Immature natural killer cell (primary cell): ENCODE data around the gene ACP1. TPM values are rescaled to one million over a fixed set of nuclear protein-coding genes. Genes with fewer than 3 reads are reported as not detected.
A peak's percentile ranks its signal among the peaks of the same experiment; 100 is the strongest.

Source experiments
- DNase-seq, 3 donors: peaks; one replicate each; pipeline ENCODE4 v3.0.0; 2022; ENCODE audit warnings: mixed read lengths in 1 of 3
- H3K27ac Mint-ChIP-seq, 6 donors: one replicate each; pipeline ENCODE4 v1.8.0; 2020; ENCODE audit warnings: mixed read lengths in 6 of 6, mild to moderate bottlenecking in 5 of 6, inconsistent platforms in 4 of 6, moderate library complexity in 3 of 6
- H3K27me3 Mint-ChIP-seq, 3 donors: one replicate each; pipeline ENCODE4 v1.8.0; 2020 to 2021; ENCODE audit warnings: low read depth in 3 of 3, mild to moderate bottlenecking in 3 of 3, mixed read lengths in 3 of 3, moderate library complexity in 3 of 3, inconsistent platforms in 1 of 3
- H3K36me3 Mint-ChIP-seq, 3 donors: one replicate each; pipeline ENCODE4 v1.8.0; 2020; ENCODE audit warnings: mixed read lengths in 3 of 3, inconsistent platforms in 2 of 3, mild to moderate bottlenecking in 2 of 3
- H3K4me1 Mint-ChIP-seq, 2 donors: one replicate each; pipeline ENCODE4 v1.8.0; 2020; ENCODE audit warnings: inconsistent platforms in 2 of 2, mild to moderate bottlenecking in 2 of 2, mixed read lengths in 2 of 2, moderate library complexity in 1 of 2
- H3K4me3 Mint-ChIP-seq, 5 donors: one replicate each; pipeline ENCODE4 v1.8.0; 2020; ENCODE audit warnings: mild to moderate bottlenecking in 5 of 5, mixed read lengths in 5 of 5, inconsistent platforms in 3 of 5, moderate library complexity in 3 of 5
- H3K9me3 Mint-ChIP-seq, 6 donors: one replicate each; pipeline ENCODE4 v1.8.0; 2020; ENCODE audit warnings: mild to moderate bottlenecking in 6 of 6, mixed read lengths in 6 of 6, inconsistent platforms in 4 of 6, moderate library complexity in 3 of 6
- polyA plus RNA-seq, 3 donors: library from polyadenylated mRNA; unstranded; fragments of 300-500 nt; fragmentation: Illumina TruSeq; gene quantifications; one replicate each; pipeline ENCODE4 v1.2.3, GENCODE V29; 2021

Gene ACP1
- polyA plus RNA-seq: 100 to 1,000 TPM; 191 to 339 (median 197) TPM

DNA sequence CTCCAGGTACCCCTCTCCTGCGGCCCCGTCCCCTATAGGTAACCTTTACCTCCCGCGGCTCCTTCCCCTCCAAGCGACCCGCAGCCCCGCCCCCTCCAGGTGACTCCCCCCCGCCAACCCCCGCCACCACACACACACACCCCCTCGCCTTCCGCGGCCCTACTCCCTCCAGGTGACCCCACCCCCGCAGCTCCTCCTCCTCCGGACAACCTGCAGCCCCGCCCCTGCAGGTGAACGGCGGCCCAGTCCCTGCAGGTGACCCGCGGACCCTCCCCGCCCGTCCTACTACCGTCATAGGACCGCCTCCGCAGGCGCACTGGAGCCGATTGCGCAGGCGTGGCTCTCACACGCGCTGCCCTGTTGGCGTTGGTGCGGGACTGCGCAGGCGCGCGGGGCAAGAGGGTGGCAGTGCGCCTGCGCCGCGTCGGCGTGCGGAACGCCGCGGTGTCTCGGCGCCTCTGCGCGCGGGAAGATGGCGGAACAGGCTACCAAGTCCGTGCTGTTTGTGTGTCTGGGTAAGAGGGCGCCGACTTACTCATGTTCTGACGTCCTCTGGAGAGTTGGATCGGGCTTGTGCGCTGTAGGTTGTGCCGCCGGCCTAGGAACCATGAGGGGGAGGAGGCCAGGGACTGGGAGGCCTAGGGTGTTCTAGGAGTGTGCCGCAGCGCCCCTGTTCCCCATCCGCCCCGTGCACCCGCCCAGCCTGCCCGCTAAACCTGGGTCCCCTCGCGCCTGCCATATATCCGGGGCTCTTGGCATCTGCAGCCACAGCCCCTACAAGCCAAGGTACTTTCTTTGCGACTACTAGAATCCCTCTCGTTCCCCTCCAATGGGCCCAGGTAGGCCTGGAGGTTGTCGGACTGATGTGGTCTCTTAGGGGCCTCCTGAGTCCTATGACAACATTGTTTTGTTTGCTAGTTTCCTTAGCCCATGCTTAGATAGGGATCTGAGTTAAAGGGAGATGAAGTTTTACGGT lies at the start of gene ACP1:
ACP1 (plus strand) TSS at position 455 of the 976 bp plus-strand sequence; CDS start at position 473, 18 bp downstream.
- H3K36me3 Mint-ChIP-seq: peaks cover 0 to 2% (median 0%) of the 10 kb centered on the region in 3 donors
- peaks cover 53 to 69% of the 10 kb centered on the region in 2 donors for H3K4me1 Mint-ChIP-seq
- H3K27me3 Mint-ChIP-seq: peaks cover 4 to 12% (median 6%) of the 10 kb centered on the region in 3 donors
- H3K4me3 Mint-ChIP-seq: peak within 1 kb of the TSS; percentile 93 to 96 (median 94)
- no peaks in the 10 kb centered on the region for H3K9me3 Mint-ChIP-seq
- peak; percentile 95 to 96 (median 96) for DNase-seq
- H3K27ac Mint-ChIP-seq: peak within 1 kb of the TSS; percentile 89 to 97 (median 95)

DNA sequence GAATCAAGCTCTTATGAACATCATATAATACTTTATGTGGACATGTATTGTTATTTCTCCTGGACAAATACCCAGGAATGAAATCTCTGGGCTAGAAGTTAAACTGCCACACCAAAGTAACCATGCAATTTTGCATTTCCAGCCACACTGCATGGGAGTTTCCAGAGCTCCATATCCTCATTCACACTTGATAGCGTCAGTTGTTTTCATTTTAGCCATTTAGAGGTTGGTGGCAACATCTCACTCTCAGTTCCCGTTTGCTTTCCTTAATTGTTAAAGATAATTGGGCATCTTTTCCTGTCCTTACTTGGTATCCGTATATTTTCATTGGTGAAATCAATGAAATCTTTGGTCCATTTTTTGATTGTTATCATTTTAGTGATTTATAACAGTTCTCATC lies 48.7 kb upstream of the ACP1 start:
- Mint-ChIP-seq H3K27me3 (peaks cover 4 to 10% (median 4%) of the 10 kb centered on the region in 3 donors), H3K4me1 (peaks cover 0 to 4% of the 10 kb centered on the region in 2 donors), H3K9me3 (peaks cover 0 to 4% (median 0%) of the 10 kb centered on the region in 6 donors), H3K36me3 (peaks cover 11 to 27% (median 27%) of the 10 kb centered on the region in 3 donors), H3K27ac (no peak overlapping the region), H3K4me3 (no peak overlapping the region)
- DNase-seq: no peak

DNA sequence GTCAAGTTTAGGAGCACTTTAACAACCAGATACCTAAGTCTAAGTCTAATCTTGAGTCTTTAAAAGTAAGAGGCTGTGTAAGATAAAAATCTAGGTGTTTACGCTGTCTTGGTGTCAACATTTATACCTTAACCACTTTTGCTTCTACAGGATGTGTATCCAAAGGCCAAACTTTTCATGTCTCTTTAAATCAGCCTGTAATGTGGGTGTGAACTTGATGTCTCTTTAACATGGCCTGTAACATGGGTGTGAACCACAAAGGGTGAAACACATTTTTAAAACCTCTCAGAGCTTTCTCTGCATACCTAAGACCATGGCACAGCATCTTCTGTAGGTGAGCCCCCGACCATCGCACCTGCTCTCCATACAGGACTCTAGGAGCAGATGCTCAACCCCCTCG lies 41.3 kb upstream of the ACP1 start:
- peaks cover 50 to 73% of the 10 kb centered on the region in 2 donors for H3K4me1 Mint-ChIP-seq
- peak overlapping the region; percentile 67 to 84 (median 74) for H3K4me3 Mint-ChIP-seq
- DNase-seq: peak; percentile 59 to 67 (median 60)

DNA sequence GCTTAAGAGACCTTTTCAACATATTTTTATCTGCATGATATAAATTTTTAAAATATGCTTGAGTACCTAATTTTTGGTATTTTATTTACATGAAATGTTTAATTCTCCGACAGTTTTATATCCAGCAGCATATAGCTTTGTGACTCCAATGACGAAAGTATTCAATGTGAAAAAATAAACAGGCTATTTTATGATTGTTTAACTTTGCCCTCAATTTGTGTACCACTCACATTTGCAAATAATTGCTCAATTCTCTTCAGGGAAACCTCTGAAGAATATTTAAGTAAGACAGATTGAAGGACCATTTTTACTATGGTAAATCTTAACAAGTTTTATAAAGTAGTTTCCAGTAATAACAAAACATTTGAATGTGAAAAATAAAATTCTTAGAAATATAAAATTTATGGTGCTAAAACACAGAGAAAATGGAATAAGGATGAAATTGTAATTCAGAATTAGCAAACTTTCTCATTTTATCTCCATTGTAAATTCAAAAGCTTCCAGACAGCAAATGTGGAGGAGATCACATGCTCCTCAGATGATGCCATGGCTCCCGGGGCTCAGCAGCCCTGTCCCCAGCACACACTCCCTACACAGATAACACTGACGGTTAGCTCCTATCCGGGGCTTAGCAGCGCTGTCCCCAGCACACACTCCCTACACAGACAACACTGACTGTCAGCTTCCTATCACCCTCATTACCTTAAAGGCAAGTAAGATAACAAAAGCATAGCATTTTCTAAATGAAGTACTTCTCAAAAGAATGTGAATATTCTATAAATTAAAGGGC lies 40.6 kb upstream of the ACP1 start:
- H3K36me3 Mint-ChIP-seq: peaks cover 25 to 32% (median 29%) of the 10 kb centered on the region in 3 donors
- H3K27ac Mint-ChIP-seq: peak overlapping the region; percentile 7 to 91 (median 42)
- DNase-seq: no peak

More for the DNA sequence above, 41.3 kb upstream of the ACP1 start:
- no peaks in the 10 kb centered on the region for H3K9me3 Mint-ChIP-seq
- H3K27ac Mint-ChIP-seq: peak overlapping the region; percentile 74 to 91 (median 86)
- H3K36me3 Mint-ChIP-seq: peaks cover 20 to 38% (median 36%) of the 10 kb centered on the region in 3 donors
- H3K27me3 Mint-ChIP-seq: peaks cover 0 to 5% (median 2%) of the 10 kb centered on the region in 3 donors

DNA sequence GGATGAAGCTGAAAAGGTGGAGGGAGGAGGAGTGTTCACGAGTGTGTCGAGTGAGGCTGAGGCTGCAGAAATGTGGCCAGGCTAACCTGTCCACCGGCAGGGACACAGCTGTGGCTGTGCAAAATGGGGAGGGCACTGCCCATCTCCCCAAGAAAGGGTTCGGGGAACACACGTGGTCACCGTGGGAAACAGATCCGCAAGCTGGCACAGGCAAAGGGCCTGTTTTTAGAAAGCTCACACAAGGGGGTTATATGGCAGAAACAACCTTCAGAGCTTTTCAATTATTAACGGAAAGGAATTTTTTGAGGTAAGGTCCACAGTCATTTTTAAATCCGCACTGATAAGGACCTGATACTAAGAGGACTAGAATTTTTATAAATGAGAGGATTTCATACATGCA lies 36.6 kb upstream of the ACP1 start:
- H3K9me3 Mint-ChIP-seq: no peaks in the 10 kb centered on the region
- H3K4me1 Mint-ChIP-seq: peaks cover 40 to 56% of the 10 kb centered on the region in 2 donors
- peak overlapping the region in 4 of 5 donors; percentile 46 to 74 (median 49) for H3K4me3 Mint-ChIP-seq
- peaks cover 29 to 39% (median 29%) of the 10 kb centered on the region in 3 donors for H3K36me3 Mint-ChIP-seq
- peak overlapping the region; percentile 69 to 86 (median 76) for H3K27ac Mint-ChIP-seq
- DNase-seq: peak; percentile 19 to 28 (median 25)
- peaks cover 0 to 5% (median 0%) of the 10 kb centered on the region in 3 donors for H3K27me3 Mint-ChIP-seq

More for the DNA sequence above, 40.6 kb upstream of the ACP1 start:
- H3K4me1 Mint-ChIP-seq: peaks cover 56 to 80% of the 10 kb centered on the region in 2 donors
- H3K27me3 Mint-ChIP-seq: peaks cover 0 to 5% (median 2%) of the 10 kb centered on the region in 3 donors
- H3K4me3 Mint-ChIP-seq: peak overlapping the region in 4 of 5 donors; percentile 39 to 84 (median 46)
- no peaks in the 10 kb centered on the region for H3K9me3 Mint-ChIP-seq

DNA sequence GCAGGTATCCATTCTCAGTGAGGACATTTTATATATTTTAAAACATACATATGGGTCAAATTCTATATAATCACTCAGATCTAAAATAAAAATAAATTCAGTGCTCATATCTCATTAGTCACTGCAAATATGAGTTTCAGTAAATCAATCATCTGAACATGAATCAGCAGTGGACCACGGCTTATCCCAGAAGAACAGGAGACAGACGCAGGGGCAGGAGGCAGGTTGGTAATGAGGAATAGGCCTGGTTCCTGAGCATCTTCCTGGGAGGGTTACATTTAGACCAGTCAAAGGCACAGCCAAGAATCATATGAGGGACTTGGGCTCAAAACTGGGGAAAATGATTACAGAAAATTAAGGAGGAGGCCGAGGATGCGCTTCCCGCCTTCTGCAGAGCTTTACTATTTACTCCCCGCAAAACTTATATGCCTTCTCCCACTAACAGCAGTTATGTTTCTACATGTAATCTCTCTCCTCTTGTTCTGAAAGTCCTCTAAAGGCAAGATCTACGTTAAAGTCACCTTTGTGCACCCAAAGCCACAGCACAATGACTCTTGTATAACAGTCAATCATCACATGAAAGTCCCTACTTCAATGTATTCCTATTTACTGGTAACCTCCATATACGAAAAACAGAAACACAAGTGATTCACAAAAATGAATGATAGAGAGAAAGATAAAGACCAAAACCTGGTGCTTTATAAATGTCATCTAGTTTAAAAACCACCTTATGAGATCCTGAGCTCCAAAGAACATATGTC lies 36.0 kb upstream of the ACP1 start:
- Mint-ChIP-seq H3K4me3 (no peak overlapping the region), H3K27me3 (peaks cover 0 to 2% (median 0%) of the 10 kb centered on the region in 3 donors), H3K9me3 (no peaks in the 10 kb centered on the region), H3K36me3 (peaks cover 29 to 45% (median 30%) of the 10 kb centered on the region in 3 donors), H3K4me1 (peaks cover 34 to 50% of the 10 kb centered on the region in 2 donors), H3K27ac (peak overlapping the region in 4 of 6 donors; percentile 28 to 47 (median 44))
- no peak for DNase-seq

DNA sequence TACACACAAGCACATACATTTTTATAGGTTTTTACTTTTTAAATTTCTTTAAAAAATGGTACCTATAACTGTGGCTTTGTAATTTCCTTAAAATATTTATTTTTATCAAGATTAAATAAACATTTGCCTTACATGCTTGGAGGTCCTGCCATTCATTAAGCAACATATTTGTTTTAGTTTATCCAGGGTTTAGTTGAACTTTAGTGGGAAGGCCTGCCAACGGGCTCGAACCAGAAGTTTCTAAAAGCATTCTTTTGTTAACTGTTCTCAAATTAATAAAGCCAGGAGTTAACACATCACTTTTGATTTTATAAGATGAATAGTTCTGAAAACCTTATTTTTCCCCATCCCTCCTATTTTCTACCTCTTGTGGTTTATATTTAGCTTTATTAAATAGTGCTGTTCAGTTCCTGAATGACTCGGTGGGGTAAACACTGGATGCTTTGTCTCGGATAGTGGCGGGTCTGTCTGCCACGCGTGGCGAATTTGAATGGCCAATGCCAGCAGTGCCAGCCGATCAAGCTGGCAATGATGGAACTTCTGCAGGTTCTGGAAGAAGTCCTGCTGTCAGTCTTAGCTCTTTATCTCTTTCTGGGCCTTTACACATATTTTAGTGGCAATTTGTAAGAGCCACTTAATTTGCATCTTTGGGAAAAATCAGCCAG lies 33.1 kb upstream of the ACP1 start:
- H3K27me3 Mint-ChIP-seq: peaks cover 0 to 2% (median 2%) of the 10 kb centered on the region in 3 donors
- peak overlapping the region in 1 of 6 donors; percentile 46 for H3K27ac Mint-ChIP-seq
- peaks cover 23 to 34% (median 24%) of the 10 kb centered on the region in 3 donors for H3K36me3 Mint-ChIP-seq
- H3K9me3 Mint-ChIP-seq: no peaks in the 10 kb centered on the region
- DNase-seq: no peak
- peaks cover 28 to 40% of the 10 kb centered on the region in 2 donors for H3K4me1 Mint-ChIP-seq
- H3K4me3 Mint-ChIP-seq: no peak overlapping the region

DNA sequence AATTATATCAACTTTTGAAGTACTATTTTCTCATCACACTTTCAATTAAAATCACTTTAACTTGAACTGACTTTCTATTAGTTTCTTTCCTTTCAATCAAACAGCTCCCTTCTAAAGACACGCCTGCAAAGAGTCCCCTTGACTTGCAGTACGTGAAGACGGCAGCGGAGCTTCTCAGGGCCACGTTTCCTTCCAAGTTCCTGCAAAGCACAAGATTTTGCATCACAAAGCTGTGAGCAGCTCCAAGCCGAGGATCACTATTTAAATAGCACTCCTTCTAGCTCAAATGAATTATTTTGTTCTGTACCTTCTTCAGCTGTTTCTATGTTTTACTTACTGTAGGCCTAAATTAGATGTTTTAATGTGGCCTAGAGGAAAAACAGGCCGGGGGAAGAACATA lies 31.7 kb upstream of the ACP1 start:
- H3K27ac Mint-ChIP-seq: no peak overlapping the region
- no peak overlapping the region for H3K4me3 Mint-ChIP-seq
- H3K27me3 Mint-ChIP-seq: peaks cover 0 to 2% (median under 1%) of the 10 kb centered on the region in 3 donors
- peaks cover 15 to 30% (median 20%) of the 10 kb centered on the region in 3 donors for H3K36me3 Mint-ChIP-seq
- peaks cover 31 to 40% of the 10 kb centered on the region in 2 donors for H3K4me1 Mint-ChIP-seq
- DNase-seq: no peak
- no peaks in the 10 kb centered on the region for H3K9me3 Mint-ChIP-seq

DNA sequence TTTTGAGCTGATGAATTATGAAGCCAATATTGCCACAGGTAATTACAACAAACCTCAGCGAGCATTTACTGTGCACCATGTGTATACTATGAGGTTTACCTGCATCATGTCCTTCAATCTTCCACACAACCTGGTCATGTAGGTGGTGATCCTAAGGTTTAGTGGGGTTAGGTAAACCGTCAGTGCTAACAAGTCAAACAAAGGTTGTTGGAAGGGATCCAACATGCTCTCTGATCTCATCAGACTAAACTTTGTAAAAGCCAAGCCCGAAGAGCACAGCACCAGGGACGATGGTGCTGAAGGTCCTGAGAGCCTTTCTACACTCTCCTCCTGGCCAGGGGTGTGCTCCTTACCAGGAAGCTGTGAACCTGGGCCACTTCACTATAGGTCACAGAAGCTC lies 30.3 kb upstream of the ACP1 start:
- Mint-ChIP-seq H3K27me3 (peaks cover 0 to 5% (median 4%) of the 10 kb centered on the region in 3 donors), H3K36me3 (peaks cover 10 to 30% (median 20%) of the 10 kb centered on the region in 3 donors), H3K4me1 (peaks cover 36 to 43% of the 10 kb centered on the region in 2 donors), H3K27ac (peak overlapping the region in 1 of 6 donors; percentile 65), H3K9me3 (no peaks in the 10 kb centered on the region), H3K4me3 (no peak overlapping the region)
- no peak for DNase-seq

DNA sequence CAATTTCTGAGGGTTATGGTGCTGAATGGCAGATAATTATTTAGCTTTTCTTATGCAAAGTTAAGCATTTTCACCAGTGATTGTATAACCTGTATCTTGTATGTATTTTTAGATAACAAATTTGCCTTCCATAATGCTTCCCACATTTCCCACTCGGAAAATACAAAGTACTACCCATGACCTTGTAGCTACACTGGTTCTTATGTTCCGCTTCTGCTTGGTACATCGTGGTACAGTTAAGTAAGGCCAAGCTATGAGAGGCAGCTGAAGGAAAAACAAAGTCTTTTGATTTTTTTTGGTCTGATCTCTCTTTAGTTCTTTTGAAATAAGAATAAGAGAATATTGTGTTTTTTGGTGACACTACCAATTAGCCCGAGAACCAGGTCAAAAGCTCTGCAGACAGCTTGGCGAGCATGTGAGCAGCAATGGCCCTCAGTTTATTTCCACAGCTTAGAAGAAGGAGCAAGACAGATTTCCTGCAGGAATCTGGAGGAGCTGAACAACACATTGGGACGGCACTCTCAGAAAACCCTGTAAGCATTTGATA lies 27.7 kb upstream of the ACP1 start:
- peak overlapping the region; percentile 24 to 92 (median 59) for H3K27ac Mint-ChIP-seq
- peaks cover 18 to 34% (median 28%) of the 10 kb centered on the region in 3 donors for H3K36me3 Mint-ChIP-seq
- peak overlapping the region; percentile 36 to 88 (median 64) for H3K4me3 Mint-ChIP-seq
- peaks cover 49 to 63% of the 10 kb centered on the region in 2 donors for H3K4me1 Mint-ChIP-seq
- DNase-seq: no peak
- peaks cover 0 to 5% (median 4%) of the 10 kb centered on the region in 3 donors for H3K27me3 Mint-ChIP-seq
- H3K9me3 Mint-ChIP-seq: peaks cover 0 to 2% (median 0%) of the 10 kb centered on the region in 6 donors

DNA sequence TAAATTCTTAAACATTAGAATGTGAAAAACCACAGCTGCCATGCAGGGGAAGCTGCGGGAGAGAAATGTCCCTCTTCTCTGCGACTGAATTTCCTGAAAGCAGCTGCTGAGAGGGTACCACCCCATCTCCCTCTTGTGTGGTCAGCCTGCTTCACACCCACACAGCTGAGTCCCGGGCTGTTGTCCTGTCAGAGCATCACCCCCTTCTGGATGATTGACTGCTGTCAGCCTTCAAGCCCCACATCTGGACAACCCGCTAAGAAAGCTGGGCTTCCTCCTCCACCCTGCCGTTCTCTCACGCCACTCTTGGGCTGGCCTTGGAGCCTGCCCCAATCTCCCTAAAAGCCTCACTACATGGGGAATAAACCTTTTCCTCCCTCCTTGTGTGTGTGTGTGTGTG lies 26.9 kb upstream of the ACP1 start:
- peak; percentile 67 to 77 (median 70) for DNase-seq
- H3K4me3 Mint-ChIP-seq: peak overlapping the region; percentile 67 to 88 (median 84)
- peaks cover 25 to 39% (median 32%) of the 10 kb centered on the region in 3 donors for H3K36me3 Mint-ChIP-seq
- peaks cover 0 to 4% (median 0%) of the 10 kb centered on the region in 6 donors for H3K9me3 Mint-ChIP-seq
- peaks cover 49 to 63% of the 10 kb centered on the region in 2 donors for H3K4me1 Mint-ChIP-seq
- peaks cover 0 to 5% (median 4%) of the 10 kb centered on the region in 3 donors for H3K27me3 Mint-ChIP-seq
- peak overlapping the region; percentile 84 to 97 (median 91) for H3K27ac Mint-ChIP-seq

DNA sequence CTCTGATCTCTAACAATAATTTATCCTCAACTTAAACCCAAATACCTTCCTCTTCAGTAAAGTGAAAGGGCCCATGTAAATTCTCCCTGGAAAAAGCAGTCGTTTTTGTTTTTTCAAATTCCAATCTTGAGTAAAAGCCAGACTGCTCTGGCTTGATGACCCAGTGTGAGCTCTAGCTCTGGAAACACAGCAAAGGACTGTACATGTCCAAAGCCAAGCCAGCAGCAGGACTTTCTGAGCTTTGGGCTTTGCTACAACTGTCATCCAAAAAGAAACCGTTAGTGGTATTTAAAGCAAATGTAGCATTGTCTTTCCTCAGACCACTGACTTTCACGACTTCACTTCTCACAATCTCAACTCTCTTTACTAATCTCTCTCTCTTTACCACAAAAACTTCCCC lies 26.3 kb upstream of the ACP1 start:
- peaks cover 0 to 5% (median 4%) of the 10 kb centered on the region in 3 donors for H3K27me3 Mint-ChIP-seq
- peaks cover 29 to 39% (median 32%) of the 10 kb centered on the region in 3 donors for H3K36me3 Mint-ChIP-seq
- peaks cover 0 to 4% (median 0%) of the 10 kb centered on the region in 6 donors for H3K9me3 Mint-ChIP-seq
- peak overlapping the region; percentile 67 to 88 (median 84) for H3K4me3 Mint-ChIP-seq
- peaks cover 51 to 67% of the 10 kb centered on the region in 2 donors for H3K4me1 Mint-ChIP-seq
- H3K27ac Mint-ChIP-seq: peak overlapping the region; percentile 84 to 97 (median 91)
- DNase-seq: peak; percentile 30 to 47 (median 36)
